Esophagus squamous epithelium (tissue), 4 donors: ENCODE measurements around the gene NOTUM.

Experiments used
- CTCF ChIP-seq, 6 experiments: fragments of 450-650 bp in 4 of 6; fragments of 200-600 bp in 2 of 6; sonication (generic) in 2 of 6; IDR thresholded peaks; one replicate each; pipeline ENCODE4 v1.5.1; 2016 to 2019; ENCODE audit warnings: antibody characterized with exemption in 6 of 6, mild to moderate bottlenecking in 4 of 6, moderate library complexity in 4 of 6
- POLR2A ChIP-seq, 4 donors: fragments of 450-650 bp; IDR thresholded peaks; one replicate each; pipeline ENCODE4 v1.6.1; 2017; ENCODE audit warnings: antibody characterized with exemption in 4 of 4, mild to moderate bottlenecking in 4 of 4, moderate library complexity in 3 of 4

GRCh38 chr17:81961521-81962498 lies 823 bp upstream of the NOTUM start:
- no peak for TF ChIP-seq CTCF (IDR thresholded peaks at IDR 0.05)
- no peak for TF ChIP-seq POLR2A (IDR thresholded peaks at IDR 0.05)
